SU-DHL-6 (cell line): ENCODE data around the gene PPP1R37.

Experiments used
- H2AFZ ChIP-seq: fragments of 200-600 bp; sonication (generic); 2 replicates; pipeline ENCODE4 v1.6.1; 2014; ENCODE audit warnings: low read depth, mild to moderate bottlenecking, moderate library complexity, mixed read lengths, antibody characterized with exemption, low read length; ENCODE audit not compliant: severe bottlenecking
- H3F3A ChIP-seq: fragments of 200-600 bp; shearing (Covaris generic); 2 replicates; pipeline ENCODE4 v1.6.0; 2016; ENCODE audit warnings: antibody characterized with exemption, mild to moderate bottlenecking; ENCODE audit not compliant: insufficient read depth
- H3K27ac ChIP-seq: fragments of 200-600 bp; sonication (generic); 2 replicates; pipeline ENCODE4 v1.5.1; 2016; ENCODE audit warnings: low read depth, mild to moderate bottlenecking, low read length, moderate library complexity, mixed read lengths
- H3K27me3 ChIP-seq: fragments of 200-600 bp; sonication (generic), shearing (Covaris generic); 2 replicates; pipeline ENCODE4 v1.6.0; 2014; ENCODE audit warnings: mild to moderate bottlenecking, low read length
- H3K36me3 ChIP-seq: fragments of 200-600 bp; sonication (generic); 2 replicates; pipeline ENCODE4 v1.6.1; 2014; ENCODE audit warnings: mild to moderate bottlenecking, low read length, mixed read lengths
- H3K4me2 ChIP-seq: fragments of 300-600, 200-600 bp; shearing (Covaris generic), sonication (generic); 2 replicates; pipeline ENCODE4 v1.6.0; 2014; ENCODE audit warnings: low read length, low read depth, mild to moderate bottlenecking; ENCODE audit not compliant: poor library complexity, severe bottlenecking
- H3K4me3 ChIP-seq: fragments of 200-600 bp; sonication (generic); 2 replicates; pipeline ENCODE4 v1.5.1; 2014; ENCODE audit warnings: antibody characterized with exemption, low read length, mild to moderate bottlenecking, mixed read lengths; ENCODE audit not compliant: insufficient read depth, poor library complexity, severe bottlenecking
- H3K79me2 ChIP-seq: fragments of 200-600 bp; sonication (generic); 2 replicates; pipeline ENCODE4 v1.6.1; 2014; ENCODE audit warnings: mild to moderate bottlenecking, low read length, moderate library complexity; ENCODE audit not compliant: insufficient read depth
- H3K9ac ChIP-seq: fragments of 200-600 bp; sonication (generic); 2 replicates; pipeline ENCODE4 v1.7.0; 2014; ENCODE audit warnings: mild to moderate bottlenecking, low read length
- H3K9me2 ChIP-seq: fragments of 200-600 bp; sonication (generic); replicated peaks from 2 replicates; pipeline ENCODE4 v1.6.1; 2014; ENCODE audit warnings: low read length; ENCODE audit not compliant: insufficient read depth
- H3K9me3 ChIP-seq: fragments of 200-600 bp; sonication (generic); 2 replicates; pipeline ENCODE4 v1.6.1; 2014; ENCODE audit warnings: low read length, mixed read lengths; ENCODE audit not compliant: insufficient read depth
- H4K20me1 ChIP-seq: fragments of 200-600 bp; sonication (generic); 2 replicates; pipeline ENCODE4 v1.6.1; 2014; ENCODE audit warnings: low read depth, mild to moderate bottlenecking, antibody characterized with exemption, low read length, moderate library complexity, mixed read lengths
- EZH2phosphoT487 ChIP-seq: fragments of 200-600 bp; sonication (generic), shearing (Covaris generic); conservative IDR thresholded peaks from 2 replicates; pipeline ENCODE4 v1.6.1; 2018; ENCODE audit warnings: mild to moderate bottlenecking, antibody characterized with exemption, low read length, moderate library complexity, mixed read lengths
- TF ChIP-seq, protein P1 (sequence below): fragments of 200-600 bp; sonication (generic); IDR thresholded peaks from one replicate; pipeline ENCODE4 v1.5.1; 2017; ENCODE audit warnings: antibody characterized with exemption, mild to moderate bottlenecking, low read length, moderate library complexity; ENCODE audit not compliant: insufficient read depth, poor library complexity, severe bottlenecking

Gene PPP1R37

GRCh38 chr19:45178262-45179071, 85.5 kb downstream of the PPP1R37 start, which contains the start of gene BLOC1S3:
Gene BLOC1S3 (plus strand): TSS chr19:45178784. CDS start chr19:45179297, 513 bp downstream.
- no peak for TF ChIP-seq EZH2phosphoT487
- TF ChIP-seq, protein P1, sequence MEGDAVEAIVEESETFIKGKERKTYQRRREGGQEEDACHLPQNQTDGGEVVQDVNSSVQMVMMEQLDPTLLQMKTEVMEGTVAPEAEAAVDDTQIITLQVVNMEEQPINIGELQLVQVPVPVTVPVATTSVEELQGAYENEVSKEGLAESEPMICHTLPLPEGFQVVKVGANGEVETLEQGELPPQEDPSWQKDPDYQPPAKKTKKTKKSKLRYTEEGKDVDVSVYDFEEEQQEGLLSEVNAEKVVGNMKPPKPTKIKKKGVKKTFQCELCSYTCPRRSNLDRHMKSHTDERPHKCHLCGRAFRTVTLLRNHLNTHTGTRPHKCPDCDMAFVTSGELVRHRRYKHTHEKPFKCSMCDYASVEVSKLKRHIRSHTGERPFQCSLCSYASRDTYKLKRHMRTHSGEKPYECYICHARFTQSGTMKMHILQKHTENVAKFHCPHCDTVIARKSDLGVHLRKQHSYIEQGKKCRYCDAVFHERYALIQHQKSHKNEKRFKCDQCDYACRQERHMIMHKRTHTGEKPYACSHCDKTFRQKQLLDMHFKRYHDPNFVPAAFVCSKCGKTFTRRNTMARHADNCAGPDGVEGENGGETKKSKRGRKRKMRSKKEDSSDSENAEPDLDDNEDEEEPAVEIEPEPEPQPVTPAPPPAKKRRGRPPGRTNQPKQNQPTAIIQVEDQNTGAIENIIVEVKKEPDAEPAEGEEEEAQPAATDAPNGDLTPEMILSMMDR: no peak
- Histone ChIP-seq H3K9ac (peak within 1 kb of the TSS; percentile 78), H3K79me2 (peaks cover 21% of the 10 kb centered on the region; the same call in 1 of the 2 replicates), H3K4me3 (peak within 1 kb of the TSS; percentile 90), H4K20me1 (no peaks in the 10 kb centered on the region), H3K9me2 (no peaks in the 10 kb centered on the region), H3F3A (no peaks in the 10 kb centered on the region), H3K27ac (peak within 1 kb of the TSS; percentile 65), H3K9me3 (no peaks in the 10 kb centered on the region), H3K27me3 (no peaks in the 10 kb centered on the region), H2AFZ (peak within 1 kb of the TSS; percentile 90), H3K4me2 (peak within 1 kb of the TSS; percentile 86), H3K36me3 (no peaks in the 10 kb centered on the region)

DNA sequence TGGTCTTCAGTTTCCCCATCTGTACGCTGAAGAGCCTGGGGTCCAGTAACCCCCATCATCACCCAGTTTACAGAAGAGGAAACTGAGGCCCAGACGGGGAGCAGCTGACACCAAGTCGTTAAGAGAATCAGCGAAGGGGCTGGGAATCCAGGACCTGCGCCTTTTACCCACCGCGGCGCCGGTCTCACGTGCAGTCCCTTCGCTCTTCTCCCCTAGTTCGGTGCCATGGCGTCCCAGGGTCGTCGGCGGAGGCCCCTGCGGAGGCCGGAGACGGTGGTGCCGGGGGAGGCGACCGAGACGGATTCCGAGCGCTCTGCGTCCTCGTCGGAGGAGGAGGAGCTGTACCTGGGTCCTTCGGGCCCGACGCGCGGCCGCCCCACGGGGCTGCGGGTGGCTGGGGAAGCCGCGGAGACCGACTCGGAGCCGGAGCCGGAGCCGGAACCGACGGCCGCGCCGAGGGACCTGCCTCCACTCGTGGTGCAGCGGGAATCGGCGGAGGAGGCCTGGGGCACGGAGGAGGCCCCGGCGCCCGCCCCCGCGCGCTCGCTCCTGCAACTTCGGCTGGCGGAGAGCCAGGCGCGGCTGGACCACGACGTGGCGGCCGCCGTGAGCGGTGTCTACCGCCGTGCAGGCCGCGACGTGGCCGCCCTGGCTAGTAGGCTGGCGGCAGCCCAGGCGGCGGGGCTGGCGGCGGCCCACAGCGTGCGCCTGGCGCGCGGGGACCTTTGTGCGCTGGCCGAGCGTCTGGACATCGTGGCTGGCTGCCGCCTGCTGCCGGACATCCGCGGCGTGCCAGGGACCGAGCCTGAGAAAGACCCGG, 86.3 kb downstream of the PPP1R37 start:
- Histone ChIP-seq H3K9ac (peak overlapping the region; percentile 73), H3K79me2 (peaks cover 21% of the 10 kb centered on the region; the same call in 1 of the 2 replicates), H2AFZ (peak overlapping the region; percentile 90), H3K27ac (peak overlapping the region; percentile 65), H3K9me3 (no peaks in the 10 kb centered on the region), H3K36me3 (no peaks in the 10 kb centered on the region), H3K9me2 (no peaks in the 10 kb centered on the region), H3K27me3 (no peaks in the 10 kb centered on the region), H3K4me2 (peak overlapping the region; percentile 79), H3K4me3 (peak overlapping the region; percentile 90), H3F3A (no peaks in the 10 kb centered on the region), H4K20me1 (no peaks in the 10 kb centered on the region)
- no peak for TF ChIP-seq EZH2phosphoT487
- TF ChIP-seq, protein P1: no peak

DNA sequence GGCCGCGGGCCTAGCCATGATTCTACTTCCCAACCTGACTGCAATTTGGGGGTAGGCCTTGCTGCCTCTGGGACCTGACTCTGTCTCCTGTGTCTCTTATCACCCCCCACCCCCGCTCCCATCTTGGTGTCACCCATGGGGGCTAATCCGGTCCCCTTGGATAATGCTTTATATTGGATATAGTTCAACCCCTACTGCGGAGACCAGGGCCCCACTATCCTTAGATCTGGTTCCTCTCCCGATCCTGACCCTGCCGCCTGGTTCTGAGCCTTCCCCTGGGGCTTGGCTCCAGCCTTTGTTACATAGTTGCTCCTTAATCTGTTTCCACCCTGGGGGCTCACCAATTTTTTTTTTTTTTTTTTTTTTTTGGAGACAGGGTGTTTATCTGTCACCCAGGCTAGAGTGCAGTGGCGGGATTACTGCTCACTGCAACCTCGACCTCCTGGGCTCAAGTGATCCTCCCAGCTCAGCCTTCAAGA, 87.0 kb downstream of the PPP1R37 start:
- Histone ChIP-seq H3K27ac (no peak overlapping the region), H4K20me1 (no peaks in the 10 kb centered on the region), H3K9me2 (no peaks in the 10 kb centered on the region), H3K79me2 (peaks cover 21% of the 10 kb centered on the region; the same call in 1 of the 2 replicates), H3K9me3 (no peaks in the 10 kb centered on the region), H3K27me3 (no peaks in the 10 kb centered on the region), H3K4me3 (peak overlapping the region; percentile 90), H2AFZ (no peak overlapping the region), H3K4me2 (peak overlapping the region; percentile 79), H3F3A (no peaks in the 10 kb centered on the region), H3K36me3 (no peaks in the 10 kb centered on the region), H3K9ac (peak overlapping the region; percentile 73)
- TF ChIP-seq EZH2phosphoT487: no peak
- TF ChIP-seq, protein P1: no peak
